HFFc6 (cell line): ENCODE results near the gene SEL1L. TPM values are rescaled to one million over a fixed set of nuclear protein-coding genes. Genes with fewer than 3 reads are reported as not detected.
"Not testable (repeated sequence)": the region's sequence is repeated elsewhere in the genome, so short reads cannot be mapped to it uniquely, and the experiment has no call there.

Experiments
- DNase-seq: peaks from one replicate; pipeline ENCODE4 v3.0.0-alpha.2; 2018
- H3K27ac Mint-ChIP-seq: 2 replicates; pipeline ENCODE4 v1.8.0; 2020; ENCODE audit warnings: mild to moderate bottlenecking, mixed read lengths
- H3K27me3 Mint-ChIP-seq: 2 replicates; pipeline ENCODE4 v1.8.0; 2021; ENCODE audit warnings: mild to moderate bottlenecking, moderate library complexity, mixed read lengths; ENCODE audit not compliant: insufficient read depth
- H3K36me3 Mint-ChIP-seq: 2 replicates; pipeline ENCODE4 v1.8.0; 2021; ENCODE audit warnings: low read depth, mixed read lengths
- H3K4me1 Mint-ChIP-seq: 2 replicates; pipeline ENCODE4 v1.8.0; 2020; ENCODE audit warnings: low read depth, mixed read lengths
- H3K4me3 Mint-ChIP-seq: 2 replicates; pipeline ENCODE4 v1.8.0; 2020; ENCODE audit warnings: mild to moderate bottlenecking, moderate library complexity, mixed read lengths
- H3K9me3 Mint-ChIP-seq: 2 replicates; pipeline ENCODE4 v1.8.0; 2020; ENCODE audit warnings: mild to moderate bottlenecking, mixed read lengths
- CTCF ChIP-seq: fragments of 200-600 bp; sonication (generic); IDR thresholded peaks from 2 replicates; pipeline ENCODE4 v1.5.0; 2021; ENCODE audit warnings: antibody characterized with exemption, mild to moderate bottlenecking
- total RNA-seq, 6 experiments: library from RNA; stranded (reverse); fragmentation: NEBNext Ultra II Directional; extraction: Animal tissue kit (Norgen Biotek cat#: 25700); gene quantifications; 2 replicates in 1 of 6; 3 replicates in 5 of 6; pipeline ENCODE4 v1.2.3, GENCODE V29; 2021

The SEL1L gene
- total RNA-seq, 6 experiments from 2014 or later, result 84.1 to 101 (median 98.4) TPM

GRCh38 chr14:81433378-81433777, 100.3 kb downstream of the SEL1L start:
- Mint-ChIP-seq H3K27me3 (peaks cover 24% of the 10 kb centered on the region), H3K4me1 (no peaks in the 10 kb centered on the region; the same call in 1 of the 2 replicates), H3K36me3 (no peaks in the 10 kb centered on the region), H3K9me3 (no peaks in the 10 kb centered on the region; the same call in 1 of the 2 replicates), H3K4me3 (no peak overlapping the region), H3K27ac (no peak overlapping the region)
- DNase-seq, result no peak
- no peak for TF ChIP-seq CTCF

- H3K4me3 Mint-ChIP-seq, result no peak overlapping the region
- no peaks in the 10 kb centered on the region for H3K36me3 Mint-ChIP-seq
- no peak overlapping the region for H3K27ac Mint-ChIP-seq
- no peaks in the 10 kb centered on the region; the same call in 1 of the 2 replicates for H3K4me1 Mint-ChIP-seq
- DNase-seq, result no peak
- peaks cover 24% of the 10 kb centered on the region for H3K27me3 Mint-ChIP-seq
- H3K9me3 Mint-ChIP-seq, result no peaks in the 10 kb centered on the region; the same call in 1 of the 2 replicates
- no peak for TF ChIP-seq CTCF
Observed at GRCh38 chr14:81432219-81432661, 101.4 kb downstream of the SEL1L start.

- Mint-ChIP-seq H3K4me3 (no peak overlapping the region), H3K27ac (no peak overlapping the region), H3K27me3 (peaks cover 20% of the 10 kb centered on the region), H3K36me3 (no peaks in the 10 kb centered on the region), H3K9me3 (no peaks in the 10 kb centered on the region; the same call in 1 of the 2 replicates), H3K4me1 (no peaks in the 10 kb centered on the region; the same call in 1 of the 2 replicates)
- TF ChIP-seq CTCF, result no peak
- no peak for DNase-seq
Observed at GRCh38 chr14:81430235-81430634, 103.4 kb downstream of the SEL1L start.

GRCh38 chr14:81429749-81430148, 103.9 kb downstream of the SEL1L start:
- H3K9me3 Mint-ChIP-seq, H3K27ac Mint-ChIP-seq, H3K36me3 Mint-ChIP-seq, H3K4me1 Mint-ChIP-seq, DNase-seq, H3K4me3 Mint-ChIP-seq: not testable (repeated sequence)
- peaks cover 15% of the 10 kb centered on the region for H3K27me3 Mint-ChIP-seq

- no peak for TF ChIP-seq CTCF
- H3K9me3 Mint-ChIP-seq, result no peaks in the 10 kb centered on the region
- no peaks in the 10 kb centered on the region for H3K36me3 Mint-ChIP-seq
- no peak overlapping the region for H3K4me3 Mint-ChIP-seq
- peaks cover 12% of the 10 kb centered on the region for H3K27me3 Mint-ChIP-seq
- DNase-seq, result no peak
- no peak overlapping the region for H3K27ac Mint-ChIP-seq
- no peaks in the 10 kb centered on the region; the same call in 1 of the 2 replicates for H3K4me1 Mint-ChIP-seq
Observed at GRCh38 chr14:81429028-81429427, 104.6 kb downstream of the SEL1L start.

- Mint-ChIP-seq H3K4me1 (no peaks in the 10 kb centered on the region; the same call in 1 of the 2 replicates), H3K27ac (no peak overlapping the region), H3K4me3 (no peak overlapping the region), H3K9me3 (no peaks in the 10 kb centered on the region), H3K27me3 (peaks cover 3% of the 10 kb centered on the region; the same call in 1 of the 2 replicates), H3K36me3 (no peaks in the 10 kb centered on the region)
- TF ChIP-seq CTCF, result no peak
- no peak for DNase-seq
Observed at GRCh38 chr14:81427348-81428058, 106.2 kb downstream of the SEL1L start.
